Hematopoietic multipotent progenitor cell treated with erythropoietin and hydrocortisone succinate and interleukin-3 and kit ligand, for 6 days (in vitro differentiated cells): ENCODE results near the gene ASIC2.

Experiments
- DNase-seq: peaks from one replicate; pipeline ENCODE4 v3.0.0-alpha.2; 2015

The ASIC2 gene

DNA sequence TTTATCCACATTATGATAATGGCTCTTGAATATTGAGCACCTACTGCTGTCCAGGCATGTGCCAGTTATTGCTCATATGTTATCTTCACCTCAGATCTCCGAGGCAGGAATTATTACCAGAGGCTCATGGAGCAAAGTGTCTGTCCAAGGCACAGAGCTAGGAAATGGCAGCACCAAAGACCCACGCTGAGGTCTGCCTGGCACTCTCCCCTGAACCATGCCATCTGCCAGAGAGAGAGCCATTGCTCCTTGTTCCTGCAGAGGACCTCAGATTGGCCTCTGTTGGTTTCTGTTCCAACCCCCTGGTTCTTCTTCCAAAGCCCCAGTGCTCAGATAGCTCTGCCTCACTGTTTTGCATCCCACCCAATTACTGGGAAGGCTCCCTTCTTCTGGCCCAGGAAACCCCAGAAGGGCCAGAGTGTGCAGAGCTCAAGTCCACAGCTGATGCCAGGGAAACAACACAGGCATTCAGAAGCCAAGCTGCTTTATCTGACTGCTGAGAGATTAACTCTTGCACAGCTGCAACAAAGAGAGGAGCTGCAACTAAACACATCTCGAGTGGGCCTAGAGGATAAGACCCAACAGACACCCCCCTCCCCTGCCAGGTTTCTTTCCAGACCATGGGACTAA is 5.9 kb downstream of the ASIC2 start:
- DNase-seq, result no peak

DNA sequence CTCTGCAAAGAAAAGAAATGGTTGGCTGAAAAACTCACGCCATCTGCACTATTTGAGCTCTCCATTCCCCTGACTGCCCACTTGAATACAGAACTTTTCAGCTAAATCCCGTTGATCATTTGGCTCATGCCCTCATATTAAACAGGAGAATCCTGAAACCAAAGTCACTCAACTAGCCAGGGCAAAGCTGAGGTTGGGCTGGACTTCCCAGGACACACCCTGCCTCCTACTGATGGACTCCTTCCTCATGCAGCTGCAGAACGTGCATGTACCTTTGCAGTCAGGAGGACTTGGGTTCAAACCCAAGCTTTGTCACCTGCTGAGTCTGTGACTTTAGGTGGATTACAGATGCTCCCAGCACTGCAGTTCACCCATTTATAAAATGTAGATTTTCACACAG is 7.7 kb downstream of the ASIC2 start:
- no peak for DNase-seq

DNA sequence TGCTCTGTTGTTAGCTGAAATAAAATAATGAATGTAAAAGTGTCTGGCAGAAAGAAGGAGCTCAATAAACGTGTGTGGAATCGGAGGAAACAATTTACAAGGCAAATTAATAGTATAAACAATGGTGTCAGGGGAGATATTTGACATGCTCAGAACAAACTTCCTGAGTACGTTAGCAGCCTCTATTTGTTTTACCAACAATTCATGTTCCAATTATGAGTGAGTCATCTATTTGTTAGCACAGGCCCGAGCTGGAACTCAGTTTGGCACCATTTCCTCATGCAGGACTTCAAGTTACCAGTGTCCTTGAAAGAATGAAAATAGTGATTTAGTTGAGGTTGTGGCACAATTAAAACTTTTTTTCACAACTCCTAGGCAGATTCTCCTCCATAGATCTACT is 9.1 kb downstream of the ASIC2 start:
- no peak for DNase-seq

DNA sequence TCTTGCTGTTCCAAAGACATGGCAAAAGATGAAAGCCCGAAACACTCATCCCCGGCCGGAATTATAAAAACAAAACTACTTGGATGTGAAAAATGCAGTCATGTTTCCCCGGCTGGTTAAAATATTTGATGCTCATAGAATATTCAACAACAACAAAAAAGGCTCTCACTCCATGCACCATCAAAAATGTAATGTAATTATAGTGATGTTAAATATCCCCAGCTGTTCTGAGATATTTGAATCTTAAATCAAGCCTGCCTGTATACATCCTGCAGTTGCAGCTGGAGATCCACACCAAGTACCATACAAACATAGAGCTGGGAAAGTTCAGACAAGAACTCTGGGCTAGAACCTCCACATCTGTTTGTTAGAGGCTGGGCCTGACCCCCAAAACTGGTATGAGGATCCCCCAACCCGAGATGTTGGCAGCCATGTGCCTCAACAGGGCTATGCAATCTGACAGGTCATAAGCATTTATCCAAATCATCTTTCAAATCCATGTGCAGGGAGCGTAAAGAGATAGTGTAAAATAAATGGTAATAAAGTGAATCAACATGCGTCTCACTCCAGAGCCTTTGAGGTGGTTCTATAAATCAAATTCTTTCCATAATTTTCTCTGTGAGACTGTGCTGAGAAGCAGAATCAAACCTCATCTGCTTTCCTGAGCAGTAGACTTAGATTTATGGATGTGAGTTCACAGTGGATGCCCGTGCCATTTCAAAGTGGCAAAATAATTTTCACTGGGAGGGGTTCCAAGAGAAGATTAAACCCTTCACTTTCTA is 12.7 kb downstream of the ASIC2 start:
- no peak for DNase-seq

DNA sequence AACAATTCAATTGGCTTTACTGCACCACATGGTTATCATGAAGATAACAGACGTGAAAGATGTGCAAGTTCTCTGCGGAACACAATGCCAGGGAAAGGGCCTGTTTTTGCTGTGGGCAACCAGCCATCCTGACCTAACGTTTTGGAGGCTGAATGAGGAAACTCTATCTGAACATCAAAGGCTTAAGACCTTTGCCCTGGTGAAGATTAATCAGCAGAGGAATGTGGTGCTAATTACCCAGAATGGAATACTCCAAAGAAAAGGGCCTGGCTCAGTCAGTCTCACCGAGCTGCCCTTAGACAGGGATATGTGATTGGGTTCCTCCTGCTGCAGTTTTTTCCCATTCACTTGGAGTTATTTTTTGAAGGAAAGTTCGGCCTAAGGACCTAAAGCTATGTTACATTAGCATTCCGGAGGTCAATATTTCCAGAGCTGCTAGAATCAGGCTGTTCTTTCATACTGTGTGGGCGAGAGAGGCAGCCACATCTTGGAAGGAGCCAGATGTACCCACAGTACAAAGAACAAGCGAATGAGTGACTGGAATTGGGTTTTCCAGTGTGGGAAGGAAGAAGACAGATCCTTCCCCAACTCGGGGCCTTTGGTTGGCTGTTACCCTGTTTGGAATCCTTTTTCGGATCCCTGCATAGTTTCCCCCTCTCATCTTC is 15.5 kb downstream of the ASIC2 start:
- no peak for DNase-seq

DNA sequence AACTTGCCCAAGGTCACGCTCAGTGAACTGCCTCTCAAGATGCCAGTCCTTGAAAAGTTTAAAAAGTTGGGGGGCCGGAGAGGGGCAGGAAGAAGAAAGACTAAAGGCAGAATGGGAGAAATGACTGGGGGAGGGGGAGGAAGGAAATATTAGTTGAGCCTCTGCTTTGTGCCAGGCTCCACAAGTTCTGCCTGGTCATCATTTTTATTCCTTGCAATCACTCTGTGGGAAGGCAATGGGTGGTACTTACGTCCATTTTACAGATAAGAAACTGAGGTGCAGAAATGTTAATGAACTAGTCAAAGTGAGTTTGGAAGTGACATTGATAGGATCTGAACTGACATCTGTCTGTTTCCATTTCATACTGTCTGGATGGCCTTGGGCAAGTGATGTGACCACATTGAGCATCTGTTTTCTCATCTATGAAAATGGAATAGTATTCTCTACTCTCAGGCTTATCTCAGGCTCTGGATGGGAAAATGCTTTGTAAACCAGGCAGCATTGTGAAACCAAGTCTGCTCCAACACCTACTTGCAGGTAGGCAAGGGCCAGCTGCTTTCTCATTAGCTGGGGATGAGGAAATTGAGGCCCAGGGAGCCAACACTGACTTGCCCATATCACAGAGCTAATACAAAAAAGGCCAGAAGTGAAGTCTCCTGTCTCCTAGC is 19.2 kb downstream of the ASIC2 start:
- DNase-seq, result no peak

DNA sequence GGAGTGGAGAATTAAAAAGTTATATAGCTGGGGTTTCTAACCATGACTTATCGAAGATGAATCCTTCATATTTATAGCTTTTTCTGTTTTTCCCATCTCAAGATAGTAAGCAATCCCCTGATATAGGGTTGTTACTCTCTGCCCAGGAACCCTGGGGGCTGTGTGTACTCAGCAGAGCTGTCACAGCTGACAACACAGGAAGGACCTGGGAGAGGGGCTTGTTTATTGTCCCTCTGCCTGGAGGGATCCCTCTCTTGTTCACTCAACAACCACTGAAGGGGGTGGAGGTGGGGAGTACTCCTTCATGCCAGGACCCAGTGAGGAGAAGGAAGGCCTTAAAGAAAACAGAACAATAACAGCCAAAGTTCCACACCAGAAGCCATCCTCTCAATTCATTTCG is 19.8 kb downstream of the ASIC2 start:
- DNase-seq, result no peak

DNA sequence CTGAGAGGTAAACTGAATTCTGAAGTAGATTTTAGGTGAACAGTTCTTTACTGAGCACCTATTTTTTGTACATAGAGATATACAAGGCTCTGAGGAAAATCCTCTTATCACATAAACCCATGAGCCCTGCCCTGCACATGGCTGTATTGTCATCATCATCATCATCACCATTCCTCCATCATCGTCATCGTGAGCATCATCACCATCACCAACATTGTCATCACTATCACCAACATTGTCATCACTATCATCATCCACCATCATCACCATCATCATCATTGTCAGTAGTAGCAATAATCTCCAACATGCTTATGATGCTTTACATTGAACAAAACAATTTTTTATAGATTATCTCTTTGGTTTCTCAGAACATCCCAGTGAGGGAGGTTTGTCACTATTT is 20.7 kb downstream of the ASIC2 start:
- no peak for DNase-seq

DNA sequence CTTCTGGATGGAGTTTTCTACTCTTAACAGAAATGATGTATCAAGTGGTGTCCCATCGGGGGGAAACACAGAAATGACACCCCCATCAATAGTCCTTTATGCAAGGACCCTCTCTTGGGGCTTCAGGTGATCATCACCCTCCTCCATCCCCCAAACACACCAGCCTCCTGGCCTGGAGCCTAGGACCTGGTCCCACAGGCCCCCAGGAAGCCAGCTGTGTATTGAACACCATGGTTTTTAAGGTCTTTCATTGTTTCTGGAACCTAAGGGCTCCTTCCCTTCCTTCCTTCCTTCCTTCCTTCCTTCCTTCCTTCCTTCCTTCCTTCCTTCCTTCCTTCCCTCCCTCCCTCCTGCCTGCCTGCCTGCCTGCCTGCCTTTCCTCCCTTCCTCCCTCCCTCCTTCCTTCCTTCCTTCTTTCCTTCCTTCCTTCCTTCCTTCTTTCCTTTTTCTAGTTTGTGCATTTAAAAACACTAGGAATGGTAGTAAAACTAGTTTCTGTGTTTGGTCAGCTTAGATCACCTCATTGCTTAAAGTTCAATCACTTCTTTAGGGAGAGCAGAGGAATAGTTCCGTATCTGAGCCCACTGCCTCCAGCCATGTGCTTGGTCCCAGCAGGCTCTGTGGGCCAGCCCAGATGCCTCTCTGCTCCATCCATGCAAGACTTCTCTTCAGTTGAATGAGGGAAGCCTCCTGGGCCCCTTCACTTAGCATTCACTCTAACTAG is 23.6 kb downstream of the ASIC2 start:
- DNase-seq, result no peak

DNA sequence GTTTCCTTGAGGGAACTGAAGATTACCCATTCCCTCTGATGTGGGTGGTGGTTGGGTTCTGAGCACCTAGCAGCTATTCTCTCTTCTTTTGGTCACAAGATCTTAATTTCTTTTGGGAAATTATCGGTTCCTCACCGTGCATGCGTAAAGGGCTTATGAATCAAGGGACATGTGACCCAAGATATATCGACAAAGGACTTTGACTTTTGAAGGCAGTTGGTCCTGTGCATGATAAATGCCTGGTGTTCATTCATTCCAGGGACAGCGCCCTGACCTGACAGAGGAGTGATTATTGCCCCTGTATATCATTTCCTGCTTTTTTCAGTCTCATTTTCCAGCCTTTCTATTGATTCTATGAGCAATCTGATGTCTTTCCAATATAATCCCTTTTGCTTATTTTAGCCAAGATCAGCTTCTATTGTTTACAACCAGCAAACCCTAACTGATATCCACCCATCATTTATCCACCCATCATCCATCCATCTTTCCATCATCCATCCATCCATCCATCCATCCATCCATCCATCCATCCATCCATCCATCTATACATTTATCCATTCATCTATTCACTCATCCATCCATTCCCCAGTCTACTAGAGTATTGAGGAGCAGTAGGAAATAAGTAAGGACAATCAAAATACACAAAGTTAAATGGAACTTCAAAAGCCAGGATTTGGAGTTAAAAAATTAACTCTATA is 25.1 kb downstream of the ASIC2 start:
- DNase-seq, result no peak

DNA sequence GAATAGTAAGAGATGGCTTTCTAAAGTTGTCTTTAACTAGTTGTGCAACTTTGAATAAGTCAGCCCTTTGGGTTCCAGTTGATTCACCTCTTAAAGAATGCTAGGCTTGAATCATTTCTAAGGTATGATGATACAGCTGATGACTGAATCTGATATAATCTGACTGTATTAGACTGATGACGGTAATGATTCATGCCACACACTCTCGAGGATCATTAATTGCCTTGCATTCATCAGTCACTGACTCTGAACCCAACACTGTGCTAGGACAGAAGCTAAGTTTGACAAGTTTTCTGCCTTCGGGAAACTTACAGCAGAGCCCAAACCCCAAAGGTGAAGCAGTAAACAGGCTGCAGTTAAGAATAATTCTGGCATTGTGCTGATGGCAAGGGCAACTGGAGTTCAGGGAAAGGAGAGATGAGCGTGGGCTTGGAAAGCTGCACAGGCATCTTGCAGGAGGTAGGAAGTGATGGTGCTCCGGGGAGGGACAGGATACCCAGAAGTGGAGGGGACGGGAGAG is 25.8 kb downstream of the ASIC2 start:
- DNase-seq, result no peak

DNA sequence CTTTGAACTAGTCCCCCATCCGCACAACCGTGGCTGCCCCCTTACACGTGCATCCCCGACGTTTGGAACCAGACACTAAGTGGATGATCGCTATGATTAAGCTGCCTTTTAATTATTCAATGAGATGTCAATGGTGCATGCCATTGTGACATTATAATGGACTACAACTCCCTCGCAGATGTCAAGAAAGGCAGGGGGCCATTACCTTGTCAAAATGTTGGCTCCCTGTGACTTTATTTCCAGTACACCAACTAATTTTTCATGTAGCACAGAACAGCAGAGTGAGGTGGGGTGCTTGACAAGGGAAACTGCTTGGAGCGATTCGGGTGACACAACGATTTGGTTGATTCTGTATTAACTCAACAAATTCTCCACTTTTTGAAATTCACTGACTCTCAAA is 26.5 kb downstream of the ASIC2 start:
- no peak for DNase-seq

DNA sequence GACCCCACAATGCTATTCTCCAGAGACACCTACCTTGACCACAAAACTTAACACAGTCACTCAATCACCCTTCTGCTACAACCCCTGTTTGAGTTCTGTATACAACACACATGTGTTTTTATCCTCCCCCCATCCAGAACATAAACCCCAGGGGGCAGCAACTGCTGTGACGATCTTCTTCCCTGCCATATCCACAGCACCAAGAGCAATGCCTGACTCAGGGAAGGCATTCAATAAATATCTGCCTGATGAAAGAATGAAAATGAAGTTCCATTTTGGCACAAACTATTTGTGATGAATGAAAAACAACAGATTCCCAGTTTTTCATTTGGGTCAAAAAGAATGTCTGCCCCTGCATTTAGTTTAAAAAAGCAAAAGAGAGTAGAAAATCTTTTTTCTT is 27.0 kb downstream of the ASIC2 start:
- no peak for DNase-seq

DNA sequence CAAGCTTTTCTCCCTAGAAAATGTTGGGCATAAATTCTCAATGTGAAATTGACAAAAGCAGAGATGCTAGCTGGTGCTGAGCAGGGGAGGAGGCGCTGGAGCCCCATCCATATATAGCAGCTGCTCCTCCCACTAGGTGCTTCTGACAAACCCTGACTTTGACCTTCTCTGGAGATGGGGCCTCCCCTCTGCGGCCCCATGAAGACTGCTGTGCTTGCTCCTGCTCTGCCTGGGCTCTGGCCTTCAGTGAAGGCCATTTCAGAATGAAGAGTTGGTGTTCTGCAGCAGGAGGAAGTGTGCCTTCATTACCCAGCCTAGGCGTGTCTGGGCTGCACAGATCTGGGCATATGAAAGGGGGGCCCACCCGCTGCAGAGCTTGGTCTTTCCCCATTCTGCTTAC is 29.7 kb downstream of the ASIC2 start:
- DNase-seq, result no peak

DNA sequence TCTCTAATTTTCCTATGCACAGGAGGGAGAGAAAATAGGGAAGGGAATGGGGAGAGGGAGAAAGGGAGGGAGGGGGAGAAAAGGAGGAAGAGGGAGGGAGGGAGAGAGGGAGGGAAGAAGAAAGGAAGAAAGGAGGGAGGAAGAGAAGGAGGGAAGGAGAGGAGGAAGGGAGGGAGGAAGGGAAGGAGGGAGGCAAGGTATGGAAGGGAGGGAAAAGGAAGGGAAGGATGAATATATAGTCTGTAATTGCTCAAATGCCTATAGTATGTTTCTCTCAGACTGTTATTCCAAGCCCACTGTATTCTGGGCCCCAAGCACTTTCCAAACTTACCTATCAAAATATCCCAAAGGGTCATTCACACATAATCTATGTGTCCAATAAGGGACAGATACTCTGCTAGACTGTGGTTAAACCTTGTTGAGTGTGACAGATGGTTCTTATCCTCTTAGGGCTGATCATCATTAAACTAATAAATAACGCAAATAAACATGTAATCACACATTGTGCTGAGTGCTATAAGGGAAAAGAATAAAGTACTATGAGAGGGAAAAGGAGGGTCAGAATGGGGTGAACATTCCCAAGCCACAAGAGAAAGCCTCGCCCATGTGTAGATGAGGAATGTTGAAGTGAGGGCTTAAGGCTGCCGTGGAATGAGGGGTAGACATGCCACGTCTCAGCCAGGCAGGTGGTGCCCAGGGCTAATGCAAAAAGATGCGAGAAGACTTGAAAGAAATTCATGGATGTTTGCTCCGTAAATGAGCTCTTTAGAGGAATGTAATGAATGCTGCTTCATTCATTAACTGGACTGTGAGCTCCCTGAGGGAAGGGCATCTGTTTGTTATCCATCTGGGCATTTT is 30.6 kb downstream of the ASIC2 start:
- no peak for DNase-seq

DNA sequence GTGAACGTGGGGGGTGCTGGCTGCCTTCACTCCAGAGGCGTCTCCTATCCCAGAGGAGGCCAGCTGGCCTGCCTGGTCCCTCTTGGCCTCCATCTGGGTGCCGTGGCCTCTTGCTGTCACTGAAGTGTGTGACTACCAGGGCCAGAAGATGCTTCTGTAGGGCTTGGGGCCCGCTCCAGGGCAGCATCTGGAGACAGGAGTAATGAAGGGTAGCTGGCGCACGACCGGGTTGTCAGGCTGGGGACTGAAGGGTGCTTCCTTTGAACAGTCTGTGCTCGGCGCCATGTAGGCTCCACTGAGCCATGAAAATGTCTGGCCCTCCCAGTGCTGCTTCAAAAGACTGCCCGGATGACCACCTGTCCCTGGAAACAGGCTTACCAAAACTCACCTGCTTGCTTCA is 31.3 kb downstream of the ASIC2 start:
- no peak for DNase-seq

DNA sequence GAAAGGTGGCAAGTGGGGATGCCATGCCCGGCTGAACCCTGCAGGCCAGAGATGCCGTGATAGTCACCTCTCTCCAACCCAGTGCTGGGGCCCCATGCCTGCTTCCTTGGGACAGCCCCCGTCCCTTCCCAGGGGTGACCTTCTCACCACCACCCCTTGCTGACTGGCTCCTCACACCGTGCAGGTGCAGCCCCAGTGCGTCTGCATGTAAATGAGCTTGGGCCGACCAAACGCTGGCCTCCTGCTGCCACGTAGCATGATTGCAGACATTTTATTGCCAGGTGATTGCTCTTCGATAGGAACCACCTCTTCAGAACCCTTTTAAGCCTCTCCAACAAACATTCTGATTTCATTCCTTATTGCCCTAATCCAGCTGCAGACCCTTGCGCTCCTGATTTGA is 32.5 kb downstream of the ASIC2 start:
- no peak for DNase-seq

DNA sequence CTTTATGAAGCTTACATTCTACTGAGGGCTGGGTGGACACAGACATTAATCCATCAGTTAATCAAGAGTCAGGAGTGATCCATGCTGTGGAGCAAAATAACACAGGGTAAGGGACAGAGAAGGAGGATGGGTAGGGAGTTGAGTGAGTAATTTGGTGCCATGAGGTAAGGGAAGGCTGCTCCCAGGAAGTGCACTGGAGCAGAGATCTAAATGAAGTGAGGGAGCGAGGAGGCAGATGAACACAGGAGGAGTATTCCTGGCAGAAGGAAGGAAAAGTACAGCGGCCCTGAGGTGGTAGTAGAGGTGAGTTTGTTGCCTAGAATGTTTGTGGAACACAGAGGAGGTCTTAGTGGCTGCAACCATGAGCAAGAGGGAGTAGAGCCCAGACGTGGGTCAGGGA is 34.8 kb downstream of the ASIC2 start:
- DNase-seq, result no peak

DNA sequence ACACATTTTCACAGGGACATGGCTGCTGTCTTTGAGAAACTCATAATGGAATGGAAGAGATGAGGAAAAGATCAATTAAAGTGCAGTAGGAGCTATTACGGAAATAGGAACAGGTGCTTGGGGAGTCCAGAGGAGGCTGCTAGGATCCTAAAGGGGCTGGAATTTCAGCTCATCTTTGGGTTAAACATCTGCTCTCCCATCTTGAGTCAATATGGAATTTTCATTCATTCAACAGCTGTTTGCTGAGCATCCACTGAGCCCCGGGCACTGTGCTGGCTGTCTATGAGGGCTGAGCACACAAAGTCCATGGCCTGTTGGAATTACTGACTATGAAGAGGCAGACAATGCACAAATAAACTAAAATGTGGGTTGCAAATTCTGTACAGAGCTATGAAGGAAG is 47.9 kb downstream of the ASIC2 start:
- DNase-seq, result no peak

DNA sequence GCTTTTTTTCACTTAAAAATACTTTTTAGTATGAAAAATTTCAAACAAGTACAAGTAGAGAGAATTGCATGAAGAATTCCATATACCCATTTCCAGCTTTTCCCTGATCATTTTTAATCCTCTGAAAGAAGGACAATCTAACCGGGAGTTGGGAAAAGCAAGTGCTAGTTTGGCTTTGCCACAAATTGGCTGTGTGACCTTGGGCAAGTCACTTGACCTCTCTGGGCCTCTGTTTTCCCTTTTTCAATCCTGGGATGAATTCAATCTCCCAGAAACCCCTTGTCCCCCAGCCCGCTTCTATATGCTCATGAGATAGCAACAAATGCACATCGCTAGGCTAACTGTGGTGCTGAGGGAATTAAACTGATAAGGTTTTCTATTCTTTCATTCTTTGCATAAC is 49.4 kb downstream of the ASIC2 start:
- no peak for DNase-seq
